GM21423 (cell line): Measurements from ENCODE around the gene MYO1A.
"Not testable (repeated sequence)": the region's sequence is repeated elsewhere in the genome, so short reads cannot be mapped to it uniquely, and the experiment has no call there.

ENCODE experiments used
- ATAC-seq: cut with Tn5 transposase; IDR thresholded peaks from one replicate; pipeline ENCODE4 v1.9.1; 2021; ENCODE audit warnings: mild to moderate bottlenecking, moderate library complexity; ENCODE audit not compliant: unreplicated experiment

The MYO1A gene

GRCh38 chr12:57019983-57020719 lies 29.8 kb downstream of the MYO1A start:
- no peak for ATAC-seq

DNA sequence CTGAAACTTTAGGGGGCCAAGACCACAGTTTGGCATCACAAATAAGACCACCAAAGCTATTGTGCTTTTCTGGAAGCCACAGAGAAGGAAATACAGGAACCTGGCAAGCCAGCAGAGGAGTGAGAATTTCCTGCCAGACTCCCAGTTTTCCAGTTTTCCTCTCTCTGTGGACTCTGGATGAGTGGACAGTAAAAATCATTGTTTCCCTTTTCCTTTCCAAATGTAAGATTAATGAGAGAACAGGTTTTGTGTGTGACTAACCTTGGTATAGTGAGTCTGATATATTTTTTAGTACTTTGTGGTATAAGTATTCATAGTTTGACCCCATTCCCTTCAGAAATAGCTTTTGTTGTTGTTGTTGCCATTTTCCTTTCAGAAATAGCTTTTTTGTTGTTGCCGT lies 31.0 kb downstream of the MYO1A start:
- ATAC-seq: no peak

GRCh38 chr12:57018353-57018752 lies 31.6 kb downstream of the MYO1A start:
- ATAC-seq: not testable (repeated sequence)

GRCh38 chr12:57016348-57016747 lies 33.6 kb downstream of the MYO1A start, which contains the start of gene TAC3:
TSS of gene TAC3 (minus strand) at chr12:57016529. CDS start at chr12:57015797, 732 bp downstream.
- no peak for ATAC-seq

DNA sequence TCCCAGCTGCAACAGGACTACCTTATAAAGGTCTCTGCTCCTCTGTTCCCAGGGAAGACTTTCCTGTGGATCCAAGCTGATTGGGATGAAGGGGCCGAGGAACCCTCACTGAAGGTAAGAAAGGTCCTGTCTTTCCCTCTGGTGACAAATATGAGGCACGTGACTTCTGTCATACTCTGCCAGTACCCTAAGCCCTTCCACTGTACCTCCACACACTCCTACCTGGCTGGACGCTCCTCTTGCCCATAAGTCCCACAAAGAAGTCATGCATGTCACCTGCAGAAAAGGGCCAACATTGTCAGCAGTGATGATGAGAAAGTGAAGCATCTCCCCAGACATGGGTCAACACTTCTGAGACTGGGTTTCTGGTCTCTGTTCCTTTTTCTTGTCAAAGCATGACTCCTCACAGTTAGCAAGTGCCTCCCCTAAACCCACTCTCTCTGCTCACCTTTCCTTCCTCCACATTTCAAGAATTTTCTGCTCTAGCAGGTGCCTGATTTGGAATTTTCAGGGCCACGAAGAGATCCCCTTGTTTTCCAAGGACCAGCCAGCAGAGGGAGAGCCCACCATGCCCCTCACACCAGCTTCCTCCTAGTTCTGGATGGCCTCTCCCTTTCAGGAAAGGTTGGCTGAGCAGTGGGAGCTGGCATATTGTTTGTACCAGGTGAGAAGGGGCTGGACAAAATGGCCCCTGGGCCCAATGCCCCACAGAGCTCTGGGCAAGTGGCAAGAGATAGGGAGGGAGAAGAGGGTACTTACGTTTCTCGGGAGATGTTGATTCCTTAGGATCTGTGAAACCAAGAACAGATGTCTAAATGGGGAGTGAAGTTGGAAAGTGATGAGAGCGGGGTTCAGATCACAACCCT lies 37.1 kb downstream of the MYO1A start:
- peak; percentile 58 for ATAC-seq

DNA sequence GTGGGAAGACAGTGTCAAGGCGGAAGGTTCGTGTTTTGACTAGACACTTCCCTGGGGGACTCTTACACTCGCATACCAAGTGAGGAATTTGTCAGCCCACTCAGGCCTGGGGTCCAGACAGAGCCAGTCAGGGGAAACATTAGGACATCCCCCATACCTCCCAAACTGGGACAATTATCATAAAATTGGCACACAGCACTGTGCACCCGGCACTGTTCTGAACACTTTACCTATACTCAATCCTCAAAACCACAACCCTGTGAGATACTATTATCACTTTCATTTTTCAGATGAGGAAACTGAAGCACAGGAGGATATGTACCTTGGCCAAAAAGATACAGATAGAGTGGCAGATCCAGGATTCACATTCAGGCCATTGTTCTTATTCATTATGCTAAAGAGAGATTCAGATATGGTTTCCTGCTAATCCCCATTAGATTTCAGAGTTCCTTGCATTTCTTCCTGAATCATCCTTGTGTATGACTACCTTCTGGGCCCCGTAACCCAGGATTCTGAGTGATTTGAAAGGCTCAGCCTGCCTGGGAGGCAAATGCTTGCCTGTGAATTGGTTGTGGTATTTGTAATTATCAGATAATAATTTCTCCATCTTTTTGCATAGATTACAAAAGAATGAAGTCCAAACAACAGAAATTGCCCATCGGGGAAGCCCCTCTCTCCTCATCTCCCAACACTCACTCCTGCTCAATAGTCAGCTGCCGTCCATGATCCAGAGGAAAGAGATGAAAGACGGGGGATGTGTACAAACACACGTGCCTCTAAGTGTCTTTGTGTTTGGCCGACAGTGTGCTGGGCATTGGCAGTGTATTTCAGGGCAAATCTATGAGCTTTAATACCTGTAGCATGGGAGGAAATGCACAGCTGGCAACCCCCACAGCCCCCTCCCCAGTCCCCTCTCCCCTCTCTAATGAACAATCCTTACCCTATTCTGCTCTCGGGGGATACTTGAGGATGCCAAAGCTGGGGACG lies 38.2 kb downstream of the MYO1A start:
- ATAC-seq: peak; percentile 47

GRCh38 chr12:57010627-57011247 lies 39.2 kb downstream of the MYO1A start:
- ATAC-seq: no peak

GRCh38 chr12:57009949-57010626 lies 39.8 kb downstream of the MYO1A start:
- no peak for ATAC-seq

DNA sequence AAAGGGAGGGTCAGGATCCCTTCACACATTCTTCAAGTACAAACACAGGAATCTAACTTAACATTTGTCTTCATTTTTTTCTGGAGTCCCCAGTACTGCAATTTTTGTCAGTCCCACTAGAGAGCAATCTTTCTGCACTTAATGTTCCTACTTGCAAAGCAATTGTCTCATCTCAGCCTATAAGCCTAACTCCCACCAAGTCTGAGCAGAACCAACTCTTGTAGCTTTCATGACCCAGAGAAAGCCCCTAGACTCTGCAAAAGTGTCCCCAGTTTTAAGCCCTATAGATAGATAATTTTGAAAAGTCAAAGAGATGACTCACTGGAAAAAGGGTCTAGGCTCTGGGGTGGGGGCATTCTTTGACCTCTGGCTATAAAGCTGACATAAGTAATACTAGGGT lies 41.8 kb downstream of the MYO1A start:
- ATAC-seq: no peak

DNA sequence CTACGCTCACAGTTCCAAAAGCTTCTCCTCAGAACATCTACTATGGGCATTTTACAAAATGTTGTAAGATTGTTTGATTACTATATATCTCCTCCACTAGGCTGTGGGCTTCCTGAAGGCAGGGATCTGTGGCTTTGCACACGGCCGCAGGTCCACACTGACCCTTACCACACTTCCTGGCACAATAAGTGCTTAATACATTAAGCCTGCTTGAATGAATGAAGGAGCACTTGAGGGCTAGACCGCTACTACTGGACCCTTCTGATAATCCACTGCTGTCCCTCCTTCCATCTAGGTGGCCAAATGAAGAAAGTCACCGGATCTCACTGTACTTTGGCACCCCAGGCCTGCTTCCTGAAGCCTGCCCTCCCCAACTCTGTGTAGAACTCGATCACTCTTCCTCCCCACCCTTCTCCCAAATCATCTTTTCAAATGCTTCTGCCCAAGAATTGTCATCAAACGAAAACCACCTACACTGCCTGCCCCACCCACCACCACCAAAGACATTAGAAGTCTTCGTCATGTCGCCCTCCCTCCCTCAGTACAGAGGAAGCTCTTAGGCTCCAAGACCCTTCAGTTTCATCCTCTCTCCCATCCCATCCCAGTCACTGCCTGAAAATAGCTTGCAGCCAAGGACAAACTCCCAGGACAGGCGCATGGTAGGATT lies 43.0 kb downstream of the MYO1A start:
- ATAC-seq: no peak

DNA sequence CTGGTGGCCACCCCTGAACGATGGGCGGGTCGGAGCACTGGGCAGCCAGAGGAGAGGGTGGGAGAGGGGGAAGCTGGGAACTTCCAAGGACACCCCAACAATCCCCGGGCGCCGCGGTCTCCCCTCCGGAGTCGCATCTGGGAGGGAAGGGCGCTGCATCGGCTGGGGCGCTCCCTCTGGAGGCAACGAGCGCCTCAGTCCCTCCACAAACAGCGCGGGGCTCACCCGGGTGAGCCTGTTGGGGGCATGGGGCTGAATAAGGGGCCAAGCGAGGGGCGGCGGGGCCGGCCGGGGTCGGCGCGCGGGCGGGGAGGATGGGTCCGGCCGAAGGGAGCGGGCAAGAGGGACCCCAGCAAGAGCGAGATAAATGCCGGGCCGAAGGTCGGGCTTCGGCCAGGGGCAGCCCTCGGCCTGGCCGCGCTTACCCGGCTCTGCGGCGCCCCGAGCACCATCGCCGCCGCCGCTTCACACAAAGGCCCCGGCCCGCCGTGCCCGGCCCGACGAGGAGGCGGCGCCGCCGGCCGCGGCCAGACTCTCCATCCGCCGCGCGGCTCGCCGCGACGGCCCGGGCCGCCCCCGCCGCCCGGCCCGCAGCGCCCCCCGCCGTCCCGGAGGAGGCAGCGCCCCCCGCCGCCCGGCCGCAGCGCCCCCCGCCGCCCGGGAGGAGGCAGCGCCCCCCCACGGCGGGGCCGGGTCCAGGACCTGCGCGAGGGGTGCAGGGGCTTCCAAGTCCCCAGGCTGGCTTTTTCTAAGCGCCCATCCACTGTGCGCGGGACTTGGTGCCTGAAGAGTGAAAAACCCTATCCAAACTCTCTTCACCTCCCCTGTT lies 43.7 kb downstream of the MYO1A start, which contains the start of gene ZBTB39:
Gene ZBTB39 (minus strand): TSS at position 567 of the 829 bp plus-strand sequence. CDS start 1,629 bp downstream, outside the sequence.
- peak; percentile 71 for ATAC-seq

GRCh38 chr12:57004651-57005050 lies 45.3 kb downstream of the MYO1A start:
- ATAC-seq: no peak

DNA sequence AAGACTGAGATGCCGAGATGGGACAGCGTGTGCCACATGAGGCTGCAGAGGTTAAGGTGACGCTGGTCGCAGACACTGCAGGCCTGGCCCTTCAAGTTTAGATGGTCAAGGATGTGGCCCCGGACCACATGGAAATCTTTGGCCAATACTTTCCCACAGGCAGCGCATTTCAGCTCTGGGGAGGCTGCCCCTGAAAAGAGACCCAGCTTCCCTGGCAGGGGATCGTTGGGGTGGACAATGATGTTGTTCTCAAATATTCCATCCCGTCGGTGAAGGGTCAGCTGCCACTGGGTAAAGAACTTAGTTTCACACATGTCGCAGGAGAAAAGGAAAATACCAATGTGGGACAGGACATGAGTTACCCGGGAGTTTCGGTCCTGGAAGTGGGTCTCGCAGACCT lies 46.5 kb downstream of the MYO1A start:
- ATAC-seq: no peak

- no peak for ATAC-seq
These were observed 48.5 kb downstream of the MYO1A start for GRCh38 chr12:57001448-57001906.

DNA sequence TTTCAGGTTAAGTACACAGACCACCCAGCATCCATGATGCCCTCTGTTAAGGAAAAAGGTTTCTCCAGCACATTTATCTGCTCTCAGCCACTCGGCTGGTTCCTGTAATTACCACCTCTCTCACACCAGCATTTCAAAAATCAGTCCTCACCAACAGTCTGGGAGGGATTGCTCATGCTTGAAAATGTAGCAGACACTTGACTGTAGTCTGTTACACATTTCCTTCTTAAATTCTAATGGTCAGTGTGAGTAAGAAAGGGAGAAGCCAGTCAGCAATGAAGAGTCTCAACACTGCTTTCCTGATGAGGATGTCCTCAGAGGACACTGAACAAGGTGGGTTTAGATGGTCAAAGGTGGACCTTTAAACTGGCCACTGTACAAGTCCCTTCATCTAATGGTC lies 49.5 kb downstream of the MYO1A start:
- no peak for ATAC-seq

DNA sequence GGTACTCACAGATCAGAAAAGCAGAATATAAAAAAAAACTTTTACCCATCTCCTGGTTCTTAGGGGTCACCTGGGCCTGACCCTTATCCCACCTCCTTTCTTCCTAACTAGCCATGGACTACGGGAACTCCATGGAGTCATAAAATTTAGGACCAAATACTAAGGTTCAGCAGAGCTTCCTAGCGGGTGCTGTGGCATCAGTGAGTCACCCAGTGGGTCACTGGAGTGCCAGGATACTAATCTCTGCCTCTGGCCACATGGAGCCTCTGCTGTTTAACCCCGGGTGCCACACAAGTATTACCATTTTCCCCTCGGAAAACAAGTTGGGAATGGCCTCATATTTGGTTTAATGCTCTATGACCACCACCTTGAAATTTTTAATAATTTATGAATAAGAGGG lies 50.5 kb downstream of the MYO1A start:
- no peak for ATAC-seq

DNA sequence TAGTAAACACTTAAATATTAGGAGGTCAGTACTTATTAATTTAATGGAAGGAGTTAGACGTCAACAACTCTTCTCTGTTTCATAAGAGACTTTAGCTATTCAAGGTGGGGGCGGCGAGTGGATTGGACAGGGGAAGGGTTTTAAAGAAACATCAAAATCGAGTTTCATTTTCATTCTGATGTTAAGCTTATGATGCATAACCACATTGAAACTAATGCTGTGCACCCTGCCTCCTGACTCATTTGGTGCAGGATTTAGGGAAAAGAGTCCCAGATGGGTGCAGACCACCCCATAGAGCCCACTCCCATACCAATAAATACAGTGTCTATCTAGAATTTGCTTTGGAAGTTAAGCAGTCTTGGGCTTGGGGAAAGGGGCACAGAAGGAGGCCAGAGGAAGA lies 50.9 kb downstream of the MYO1A start:
- ATAC-seq: peak; percentile 79

DNA sequence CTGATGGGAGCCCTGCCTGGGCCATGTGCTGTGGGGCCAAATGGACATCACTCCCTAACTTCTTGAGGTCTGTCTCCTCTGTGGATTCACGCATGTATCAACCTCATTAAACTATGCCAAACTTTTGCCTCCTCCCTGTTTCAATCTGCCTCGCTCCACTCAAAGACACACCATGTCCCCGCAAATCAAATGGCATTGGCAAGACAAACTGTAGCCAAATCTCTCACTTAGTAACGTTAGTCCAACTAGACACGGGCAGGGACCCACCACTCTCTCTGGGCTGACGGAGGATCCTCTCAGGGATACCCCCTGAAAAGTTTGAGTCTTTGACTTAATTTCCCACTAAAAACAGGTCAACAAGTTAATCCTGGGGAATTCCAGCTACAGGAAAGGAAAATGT lies 51.6 kb downstream of the MYO1A start:
- ATAC-seq: no peak
